Breast epithelium (tissue), 4 donors: ENCODE measurements around the gene ALG8. TPM values are rescaled to one million over a fixed set of nuclear protein-coding genes. Genes with fewer than 3 reads are reported as not detected.

Experiments
- DNase-seq, 2 donors: peaks; one replicate each; pipeline ENCODE4 v3.0.0-alpha.2; 2019; ENCODE audit warnings: low spot score in 2 of 2
- H3K27ac ChIP-seq, 2 donors: fragments of 200-600 bp; sonication (generic) in 1 of 2; one replicate each; pipeline ENCODE4 v1.5.1; 2016 to 2019; ENCODE audit warnings: mild to moderate bottlenecking in 1 of 2
- H3K27me3 ChIP-seq, 2 donors: fragments of 200-600 bp; sonication (generic) in 1 of 2; one replicate each; pipeline versions ENCODE4 v1.5.1 to v1.6.0; 2017 to 2019; ENCODE audit warnings: control low read depth in 1 of 2, mild to moderate bottlenecking in 1 of 2
- H3K36me3 ChIP-seq: fragments of 200-600 bp; one replicate; pipeline ENCODE4 v1.5.1; 2019
- H3K4me1 ChIP-seq, 2 donors: fragments of 200-600 bp; sonication (generic); one replicate each; pipeline ENCODE4 v1.5.1; 2016 to 2019; ENCODE audit warnings: control low read depth in 1 of 2
- H3K4me3 ChIP-seq, 3 donors: fragments of 200-600 bp; sonication (generic); 1 replicate in 2 of 3; 2 replicates in 1 of 3; pipeline ENCODE4 v1.5.1; 2016 to 2019; ENCODE audit warnings: mild to moderate bottlenecking in 3 of 3, moderate library complexity in 2 of 3
- H3K9me3 ChIP-seq, 2 donors: fragments of 200-600 bp; sonication (generic) in 1 of 2; one replicate each; pipeline ENCODE4 v1.5.1; 2016 to 2019; ENCODE audit warnings: control low read depth in 1 of 2
- POLR2A ChIP-seq: fragments of 450-650 bp; IDR thresholded peaks from one replicate; pipeline ENCODE4 v1.6.1; 2016; ENCODE audit warnings: antibody characterized with exemption, mild to moderate bottlenecking, moderate library complexity
- POLR2AphosphoS5 ChIP-seq, 3 donors: sonication (generic); formaldehyde crosslinking; IDR thresholded peaks; one replicate each; pipeline ENCODE4 v1.6.1; 2017; ENCODE audit warnings: antibody characterized with exemption in 3 of 3
- intact Hi-C: fragments of 100-400 bp; cut with DNase I; formaldehyde crosslinking; loops from one replicate; pipeline ENCODE4 v1.15.1; 2023; ENCODE audit warnings: low total_unique reads
- total RNA-seq, 3 donors: library from RNA; depleted of rRNA; stranded (reverse); fragments of >200 nt; gene quantifications; one replicate each; pipeline ENCODE4 v1.1.0, GENCODE V29; 2016
- TF ChIP-seq, protein P1 (sequence below), 3 donors: fragments of 450-650 bp; IDR thresholded peaks; one replicate each; pipeline ENCODE4 v1.5.1; 2016 to 2017; ENCODE audit warnings: antibody characterized with exemption in 3 of 3, mild to moderate bottlenecking in 3 of 3, moderate library complexity in 3 of 3

The ALG8 gene
- total RNA-seq, 3 donors from 2014 or later: 25.9 to 46.8 (median 36.7) TPM

DNA sequence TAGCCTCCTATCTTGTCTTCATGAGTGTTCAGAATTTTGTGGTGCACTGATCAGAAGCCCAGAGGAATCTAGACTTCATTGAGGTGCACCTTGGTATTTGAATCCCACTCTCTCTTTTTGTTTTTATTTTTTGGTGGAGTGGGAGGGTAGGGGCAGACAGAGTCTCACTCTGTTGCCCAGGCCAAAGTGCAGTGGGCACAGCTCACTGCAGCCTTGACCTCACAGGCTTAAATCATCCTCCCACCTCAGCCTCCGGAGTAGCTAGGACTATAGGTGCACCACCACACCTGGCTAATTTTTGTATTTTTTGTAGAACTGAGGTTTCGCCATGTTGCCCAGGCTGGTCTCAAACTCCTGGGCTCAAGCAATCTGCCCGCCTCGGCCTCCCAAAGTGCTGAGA, 10.9 kb upstream of the ALG8 start:
- Histone ChIP-seq H3K36me3 (no peaks in the 10 kb centered on the region), H3K4me1 (no peaks in the 10 kb centered on the region), H3K9me3 (no peaks in the 10 kb centered on the region), H3K27me3 (no peaks in the 10 kb centered on the region), H3K27ac (no peak overlapping the region), H3K4me3 (no peak overlapping the region)
- DNase-seq: no peak
- intact Hi-C loops: no loop called here
- no peak for TF ChIP-seq POLR2AphosphoS5 (IDR thresholded peaks at IDR 0.05)
- TF ChIP-seq, protein P1, sequence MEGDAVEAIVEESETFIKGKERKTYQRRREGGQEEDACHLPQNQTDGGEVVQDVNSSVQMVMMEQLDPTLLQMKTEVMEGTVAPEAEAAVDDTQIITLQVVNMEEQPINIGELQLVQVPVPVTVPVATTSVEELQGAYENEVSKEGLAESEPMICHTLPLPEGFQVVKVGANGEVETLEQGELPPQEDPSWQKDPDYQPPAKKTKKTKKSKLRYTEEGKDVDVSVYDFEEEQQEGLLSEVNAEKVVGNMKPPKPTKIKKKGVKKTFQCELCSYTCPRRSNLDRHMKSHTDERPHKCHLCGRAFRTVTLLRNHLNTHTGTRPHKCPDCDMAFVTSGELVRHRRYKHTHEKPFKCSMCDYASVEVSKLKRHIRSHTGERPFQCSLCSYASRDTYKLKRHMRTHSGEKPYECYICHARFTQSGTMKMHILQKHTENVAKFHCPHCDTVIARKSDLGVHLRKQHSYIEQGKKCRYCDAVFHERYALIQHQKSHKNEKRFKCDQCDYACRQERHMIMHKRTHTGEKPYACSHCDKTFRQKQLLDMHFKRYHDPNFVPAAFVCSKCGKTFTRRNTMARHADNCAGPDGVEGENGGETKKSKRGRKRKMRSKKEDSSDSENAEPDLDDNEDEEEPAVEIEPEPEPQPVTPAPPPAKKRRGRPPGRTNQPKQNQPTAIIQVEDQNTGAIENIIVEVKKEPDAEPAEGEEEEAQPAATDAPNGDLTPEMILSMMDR (IDR thresholded peaks at IDR 0.05): no peak
- no peak for TF ChIP-seq POLR2A

DNA sequence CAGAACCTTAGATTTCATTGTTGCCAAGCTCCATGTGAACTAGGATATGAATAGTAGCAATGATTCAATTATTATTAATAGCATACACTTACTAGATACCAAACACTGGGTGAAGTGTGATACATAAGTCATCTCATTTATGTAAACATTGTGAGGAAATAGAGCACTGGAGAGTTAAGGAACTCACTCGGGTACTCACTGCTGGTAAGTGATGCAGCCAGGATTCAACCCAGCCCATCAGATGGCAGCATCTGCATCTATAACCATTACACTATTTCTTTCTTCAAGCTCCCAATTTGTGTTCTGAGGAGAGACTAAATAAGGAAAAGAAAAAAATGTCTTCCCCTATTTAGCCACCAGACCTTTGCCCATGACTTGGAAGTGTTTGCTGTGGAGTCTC, 10.2 kb upstream of the ALG8 start:
- TF ChIP-seq POLR2A (no peak), POLR2AphosphoS5 (IDR thresholded peaks at IDR 0.05) (no peak)
- TF ChIP-seq, protein P1 (IDR thresholded peaks at IDR 0.05): no peak
- Histone ChIP-seq H3K27ac (no peak overlapping the region), H3K36me3 (no peaks in the 10 kb centered on the region), H3K4me3 (no peak overlapping the region), H3K27me3 (no peaks in the 10 kb centered on the region), H3K4me1 (no peaks in the 10 kb centered on the region), H3K9me3 (no peaks in the 10 kb centered on the region)
- DNase-seq: no peak
- intact Hi-C loops: no loop called here

DNA sequence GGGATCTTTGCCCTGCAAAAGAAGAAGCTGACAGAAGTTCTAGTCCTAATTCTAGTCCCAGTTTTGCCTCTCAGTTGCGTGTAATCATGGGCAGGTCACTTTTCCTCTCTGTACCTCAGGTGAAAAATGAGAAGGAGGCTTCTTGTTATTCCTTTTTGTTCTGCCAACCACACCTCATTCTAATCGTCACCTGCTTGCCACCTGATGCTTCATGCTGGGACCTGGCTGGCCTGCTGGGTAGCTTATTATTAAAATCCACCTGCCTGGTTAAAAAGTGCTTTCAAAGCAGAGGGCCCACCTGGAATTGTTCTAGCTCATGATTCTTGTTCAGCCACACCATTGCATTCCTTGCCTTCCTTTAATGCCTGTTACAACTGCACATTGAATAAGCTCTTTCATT, 8.4 kb upstream of the ALG8 start:
- Histone ChIP-seq H3K36me3 (no peaks in the 10 kb centered on the region), H3K27me3 (no peaks in the 10 kb centered on the region), H3K9me3 (no peaks in the 10 kb centered on the region), H3K27ac (no peak overlapping the region), H3K4me3 (no peak overlapping the region), H3K4me1 (no peaks in the 10 kb centered on the region)
- DNase-seq: no peak
- intact Hi-C loops: no loop called here
- TF ChIP-seq, protein P1 (IDR thresholded peaks at IDR 0.05): no peak
- TF ChIP-seq POLR2AphosphoS5 (IDR thresholded peaks at IDR 0.05) (no peak), POLR2A (no peak)

DNA sequence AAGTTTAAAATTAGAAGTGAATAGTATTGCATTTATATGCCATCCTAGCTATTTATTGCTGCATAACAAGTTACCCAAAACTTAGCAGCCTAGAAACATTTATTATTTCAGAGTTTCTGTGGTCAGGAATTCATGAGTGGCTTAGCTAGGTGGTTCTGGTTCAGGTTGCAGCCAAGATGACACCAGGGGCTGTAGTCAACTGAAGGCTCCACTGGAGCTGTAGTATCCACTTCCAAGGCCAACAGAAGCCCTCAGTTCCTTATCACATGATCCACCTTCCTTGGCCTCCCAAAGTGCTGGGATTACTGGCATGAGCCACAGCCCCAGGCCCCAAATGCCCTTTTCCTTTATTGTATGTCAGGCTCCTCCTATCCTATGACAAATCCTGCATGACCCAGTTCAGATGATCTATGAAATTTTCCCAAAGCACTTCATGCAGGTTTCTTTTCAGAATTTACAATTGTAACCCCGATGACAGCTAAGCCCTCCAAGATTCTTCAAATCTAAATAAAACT, 6.1 kb upstream of the ALG8 start:
- Histone ChIP-seq H3K27me3 (no peaks in the 10 kb centered on the region), H3K9me3 (no peaks in the 10 kb centered on the region), H3K27ac (no peak overlapping the region), H3K36me3 (no peaks in the 10 kb centered on the region), H3K4me3 (no peak overlapping the region), H3K4me1 (no peaks in the 10 kb centered on the region)
- intact Hi-C loops: loop anchor here (2.0 kb wide), 1 partner anchor 19 kb away; no protein-coding TSS in a partner anchor
- no peak for DNase-seq
- TF ChIP-seq, protein P1 (IDR thresholded peaks at IDR 0.05): no peak
- no peak for TF ChIP-seq POLR2A

DNA sequence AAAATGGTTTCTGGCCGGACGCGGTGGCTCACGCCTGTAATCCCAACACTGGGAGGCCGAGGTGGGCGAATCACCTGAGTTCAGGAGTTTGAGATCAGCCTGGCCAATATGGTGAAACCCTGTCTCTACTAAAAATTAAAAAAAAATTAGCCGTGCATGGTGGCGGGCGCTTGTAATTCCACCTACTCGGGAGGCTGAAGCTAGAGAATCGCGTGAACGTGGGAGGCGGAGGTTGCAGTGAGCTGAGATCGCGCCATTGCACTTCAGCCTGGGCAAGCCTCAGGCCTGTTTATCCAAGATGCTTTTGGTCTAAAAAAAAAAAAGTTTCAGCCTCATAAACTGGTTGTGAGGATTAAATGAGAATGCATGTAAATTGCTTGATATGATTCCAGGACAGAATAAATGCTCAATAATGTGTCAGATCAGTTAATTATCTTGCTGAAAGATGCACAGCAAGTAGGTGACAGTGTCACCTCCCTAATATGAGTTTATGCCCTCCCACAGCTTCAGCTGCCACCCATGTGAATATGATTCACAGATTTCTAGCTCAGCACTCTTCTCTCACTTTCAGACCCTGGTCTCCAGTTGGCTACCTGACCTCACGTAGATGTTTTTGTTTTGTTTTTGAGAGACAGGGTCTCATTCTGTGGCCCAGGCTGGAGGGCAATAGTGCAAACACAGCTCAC, 1.1 kb upstream of the ALG8 start:
- peak overlapping the region; percentile 52 to 79 (median 78) for H3K4me3 ChIP-seq
- H3K4me1 ChIP-seq: peaks cover 0 to 2% of the 10 kb centered on the region in 2 donors
- no peak for DNase-seq
- no peaks in the 10 kb centered on the region for H3K9me3 ChIP-seq
- no peak overlapping the region for H3K27ac ChIP-seq
- intact Hi-C loops: no loop called here
- TF ChIP-seq, protein P1 (IDR thresholded peaks at IDR 0.05): no peak
- TF ChIP-seq POLR2A (no peak), POLR2AphosphoS5 (IDR thresholded peaks at IDR 0.05) (no peak)
- H3K27me3 ChIP-seq: no peaks in the 10 kb centered on the region
- no peaks in the 10 kb centered on the region for H3K36me3 ChIP-seq
